ENCODE measurements around the gene WNT10A.
"Not testable (repeated sequence)": the region's sequence is repeated elsewhere in the genome, so short reads cannot be mapped to it uniquely, and the experiment has no call there.

The WNT10A gene

DNA sequence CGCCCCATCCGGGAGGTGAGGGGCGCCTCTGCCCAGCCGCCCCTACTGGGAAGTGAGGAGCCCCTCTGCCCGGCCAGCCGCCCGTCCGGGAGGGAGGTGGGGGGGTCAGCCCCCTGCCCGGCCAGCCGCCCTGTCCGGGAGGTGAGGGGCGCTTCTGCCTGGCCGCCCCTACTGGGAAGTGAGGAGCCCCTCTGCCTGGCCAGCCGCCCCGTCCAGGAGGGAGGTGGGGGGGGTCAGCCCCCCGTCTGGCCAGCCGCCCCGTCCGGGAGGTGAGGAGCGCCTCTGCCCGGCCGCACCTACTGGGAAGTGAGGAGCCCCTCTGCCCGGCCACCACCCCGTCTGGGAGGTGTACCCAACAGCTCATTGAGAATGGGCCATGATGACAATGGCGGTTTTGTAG is 51.1 kb downstream of the WNT10A start:
- DNase-seq (ENCODE audit: low read depth in 2 of 2) = not testable (repeated sequence)
